Stimulated activated CD8-positive, alpha-beta memory T cell treated with anti-CD3 and anti-CD28 coated beads, Interleukin-12 subunit alpha, Interleukin-12 subunit beta, amount 100 ng/mL, for 1 hour (primary cell): ENCODE measurements around the gene MT1G.
A peak's percentile ranks its signal among the peaks of the same experiment; 100 is the strongest.
"Not testable (repeated sequence)": the region's sequence is repeated elsewhere in the genome, so short reads cannot be mapped to it uniquely, and the experiment has no call there.

Experiments used
- DNase-seq: peaks from one replicate; pipeline ENCODE4 v3.0.0-alpha.2; 2020; ENCODE audit warnings: low read depth

The MT1G gene

DNA sequence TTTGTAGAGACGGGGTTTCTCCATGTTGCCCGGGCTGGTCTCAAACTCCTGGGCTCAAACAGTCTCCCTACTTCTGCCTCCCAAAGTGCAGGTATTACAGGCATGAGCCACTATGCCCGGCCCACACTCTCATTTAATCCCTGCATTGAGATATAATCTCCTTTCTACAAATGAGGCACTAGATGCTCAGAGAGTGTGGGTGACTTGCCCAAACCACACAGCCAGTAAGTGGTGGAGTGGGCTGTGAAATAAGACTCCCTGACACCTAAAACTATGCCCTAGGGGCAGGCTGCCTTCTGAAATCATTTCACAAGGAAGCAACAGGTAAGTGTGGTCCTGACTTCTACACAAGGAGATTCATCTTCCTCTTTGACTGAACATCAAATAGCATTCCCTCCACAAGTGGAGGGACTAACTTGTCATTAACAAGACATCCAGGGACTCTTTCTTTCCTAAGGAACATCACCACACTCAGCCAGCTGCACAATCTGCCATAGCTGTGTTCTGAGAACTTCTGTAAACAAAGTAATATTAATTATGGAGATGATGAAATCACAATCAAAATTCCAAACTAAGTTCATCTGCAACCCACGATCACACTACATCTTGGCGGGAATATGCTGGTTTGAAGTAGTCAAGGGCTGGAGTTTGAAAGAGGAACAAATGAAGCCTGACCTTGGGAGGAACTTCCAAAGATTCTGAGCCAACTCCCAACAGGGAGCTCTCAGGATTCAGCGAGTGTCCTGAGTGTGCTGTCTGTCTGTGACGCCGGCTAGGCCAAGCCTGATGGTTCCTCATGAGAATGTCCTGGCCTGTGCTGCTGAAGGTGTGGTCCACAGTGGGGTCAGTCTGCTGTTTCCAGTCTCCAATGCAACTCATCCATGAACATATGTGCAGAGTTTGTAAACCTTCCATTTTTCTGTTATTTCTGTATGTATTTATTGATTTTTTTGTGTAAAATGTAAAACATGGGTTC is 2.3 kb downstream of the MT1G start:
- DNase-seq, result not testable (repeated sequence)

DNA sequence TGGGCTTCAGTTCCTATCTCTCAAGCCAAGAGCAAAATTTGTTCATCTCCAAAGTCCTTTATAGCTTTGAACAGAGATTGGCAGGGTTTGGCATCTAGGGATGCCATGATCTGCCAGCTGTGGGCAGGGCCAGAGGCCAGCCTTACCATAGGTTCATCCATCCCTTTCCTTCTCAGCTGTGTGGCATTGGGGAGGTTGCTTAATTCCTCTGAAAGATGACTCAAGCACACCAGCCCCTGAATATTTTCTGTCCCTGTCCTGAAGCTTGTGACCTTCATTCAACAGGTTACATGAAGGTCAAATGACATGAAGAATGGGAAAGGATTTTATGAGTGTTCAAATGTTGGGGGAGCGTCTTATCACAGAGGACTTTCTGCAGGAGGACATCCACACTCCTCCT is 3.4 kb downstream of the MT1G start:
- DNase-seq, result no peak

DNA sequence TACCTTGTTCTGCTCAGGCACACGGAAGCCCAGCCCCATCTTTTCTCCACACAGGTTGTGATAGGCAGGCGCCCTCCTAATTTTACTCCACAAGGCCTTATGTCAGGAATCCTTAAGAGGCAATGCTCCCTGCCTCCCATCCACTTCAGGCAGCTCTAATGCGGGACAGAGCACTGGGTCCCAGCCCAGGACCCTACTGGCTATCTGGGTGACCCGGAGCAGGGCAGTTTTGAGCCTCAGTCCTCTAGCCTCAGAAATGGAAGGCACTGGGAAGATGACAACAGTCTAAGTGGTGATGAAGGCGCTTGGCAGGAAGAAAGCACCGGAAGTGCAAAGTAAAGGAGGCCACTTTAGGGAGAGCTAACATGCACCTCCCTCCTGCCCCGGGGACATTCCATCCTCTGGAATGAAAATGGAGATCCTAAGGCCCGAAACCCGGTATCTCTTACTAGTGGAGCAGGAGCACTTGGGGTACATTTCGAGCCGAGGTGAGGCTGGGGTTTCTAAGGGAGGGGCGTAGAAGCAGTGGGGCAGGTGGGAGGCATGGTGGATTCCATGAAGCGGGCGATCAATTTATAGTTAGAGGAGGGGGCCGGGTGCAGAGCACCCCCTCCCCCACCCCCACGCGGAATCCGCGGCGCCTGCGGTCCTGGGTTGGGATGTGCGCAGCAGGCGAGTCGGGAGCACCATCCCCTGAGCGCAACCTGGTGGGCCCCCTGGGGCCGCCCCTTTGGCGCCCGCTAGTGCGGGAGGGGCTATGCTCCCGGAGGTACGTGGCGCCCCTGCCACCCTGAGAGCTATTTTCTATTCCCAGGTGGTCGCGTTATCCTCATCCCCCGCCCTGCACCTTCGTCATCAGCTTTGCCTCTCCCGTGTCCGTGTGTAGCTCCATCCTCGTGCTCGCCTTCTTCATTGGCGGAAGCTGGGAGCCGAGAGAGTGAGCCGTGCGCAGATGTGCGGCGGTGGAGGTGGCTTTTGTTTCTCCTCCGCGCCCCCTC is 5.2 kb downstream of the MT1G start:
- no peak for DNase-seq

GRCh38 chr16:56658327-56658875 is 9.5 kb downstream of the MT1G start:
- DNase-seq, result no peak

GRCh38 chr16:56657555-56658326 is 10.1 kb downstream of the MT1G start, which contains the start of gene MT1F:
MT1F (plus strand) TSS chr16:56657959; CDS start chr16:56658059, 100 bp downstream.
- peak; percentile 51 for DNase-seq

- no peak for DNase-seq
Observed at GRCh38 chr16:56653218-56653617, 14.6 kb downstream of the MT1G start.

GRCh38 chr16:56652600-56652999 is 15.3 kb downstream of the MT1G start:
- no peak for DNase-seq

DNA sequence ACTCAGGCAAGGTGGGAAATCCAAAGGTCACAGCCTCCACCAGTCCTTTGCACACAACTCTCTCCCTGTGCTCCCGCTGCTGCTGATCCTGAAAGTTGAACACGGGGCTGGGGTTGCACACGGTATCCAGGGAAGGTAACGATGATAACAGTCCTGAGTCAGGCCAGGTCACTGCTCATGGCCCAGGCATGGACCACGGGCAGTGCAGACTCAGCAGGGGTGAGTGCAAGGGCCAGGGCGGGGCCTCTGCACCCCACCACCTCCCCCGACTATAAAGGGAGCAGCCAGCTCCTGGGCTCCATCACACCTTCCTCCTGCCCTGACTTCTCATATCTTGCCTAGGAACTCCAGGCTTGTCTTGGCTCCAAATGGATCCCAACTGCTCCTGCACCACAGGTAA is 16.3 kb downstream of the MT1G start, which contains the start of gene MT1B:
TSS of gene MT1B (plus strand) at position 301 of the 400 bp plus-strand sequence. CDS start at position 369, 68 bp downstream.
- no peak for DNase-seq

DNA sequence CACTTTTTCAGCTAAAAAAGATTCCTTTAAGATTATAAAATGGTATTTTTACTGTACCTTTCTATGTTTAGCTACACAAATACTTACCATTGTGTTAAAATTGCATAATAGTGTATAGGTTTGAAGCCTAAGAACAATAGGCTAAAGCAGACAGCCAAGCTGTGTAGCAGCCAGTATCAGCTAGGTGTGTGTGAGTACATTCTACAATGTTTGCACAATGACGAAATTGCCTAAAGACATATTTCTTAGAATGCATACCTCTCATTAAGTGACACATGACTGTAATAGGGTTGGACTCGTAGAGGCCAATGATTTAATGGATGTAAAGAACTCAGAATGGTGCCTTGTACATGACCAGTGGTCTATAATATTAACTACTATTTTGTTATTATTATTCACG is 18.0 kb downstream of the MT1G start:
- DNase-seq, result no peak

GRCh38 chr16:56649271-56649670 is 18.6 kb downstream of the MT1G start:
- DNase-seq, result no peak

DNA sequence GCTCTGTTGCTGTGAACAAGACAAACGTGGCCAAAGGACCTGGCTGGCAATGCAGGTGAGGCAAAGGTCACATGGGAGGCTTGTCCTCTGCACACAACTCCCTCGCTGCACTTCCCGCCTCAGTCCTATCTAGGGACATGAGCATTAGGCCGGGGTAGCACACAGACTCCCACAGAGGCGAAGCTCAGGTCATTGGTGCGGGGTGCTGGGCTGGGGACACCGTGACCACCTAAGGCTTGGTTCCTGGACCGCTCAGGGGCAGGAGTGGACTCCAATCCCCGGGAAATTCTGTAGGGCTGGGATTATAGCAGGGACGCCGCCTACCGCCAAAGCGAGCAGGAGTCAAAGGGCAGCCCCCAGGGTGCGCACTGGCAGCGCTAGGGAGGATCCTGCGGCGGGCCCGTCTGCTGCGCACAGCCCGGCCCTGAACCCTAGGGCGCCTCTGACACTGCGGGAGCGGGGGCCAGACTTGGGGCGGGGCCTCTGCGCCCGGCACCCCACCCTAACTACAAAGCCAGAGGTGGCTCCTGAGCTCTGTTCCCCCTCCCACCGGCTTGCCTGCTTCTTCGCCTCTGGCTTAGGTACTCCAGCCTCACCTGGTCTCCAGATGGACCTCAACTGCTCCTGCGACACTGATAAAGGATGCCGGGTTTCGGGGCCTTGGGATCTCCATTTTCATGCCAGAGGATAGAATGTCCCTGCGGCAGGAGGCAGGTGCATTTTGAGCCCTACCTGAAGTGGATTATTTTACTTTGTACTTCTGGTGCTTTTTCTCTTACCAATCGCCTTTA is 20.0 kb downstream of the MT1G start:
- DNase-seq, result no peak

DNA sequence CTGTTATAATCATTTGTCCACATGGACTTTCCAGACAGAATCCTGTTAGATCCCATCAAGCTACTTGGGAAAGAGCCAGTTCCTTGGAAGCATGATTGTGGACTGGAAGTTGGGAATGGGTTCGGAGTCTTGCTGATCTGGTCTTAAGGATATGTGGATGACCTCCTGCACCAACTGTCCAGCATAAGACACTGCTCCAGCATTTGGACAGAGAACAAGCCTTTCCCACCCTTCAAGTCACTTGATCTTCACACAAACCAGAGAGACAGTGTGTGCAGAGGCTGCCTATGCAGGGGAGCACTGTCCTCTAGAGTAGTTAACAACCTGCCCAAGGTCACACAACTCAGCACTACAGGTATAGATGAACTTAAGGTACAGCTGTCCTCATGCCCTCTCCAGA is 22.0 kb downstream of the MT1G start:
- no peak for DNase-seq

- no peak for DNase-seq
Observed at GRCh38 chr16:56645311-56645710, 22.6 kb downstream of the MT1G start.

GRCh38 chr16:56643833-56644232 is 24.0 kb downstream of the MT1G start:
- DNase-seq, result no peak

DNA sequence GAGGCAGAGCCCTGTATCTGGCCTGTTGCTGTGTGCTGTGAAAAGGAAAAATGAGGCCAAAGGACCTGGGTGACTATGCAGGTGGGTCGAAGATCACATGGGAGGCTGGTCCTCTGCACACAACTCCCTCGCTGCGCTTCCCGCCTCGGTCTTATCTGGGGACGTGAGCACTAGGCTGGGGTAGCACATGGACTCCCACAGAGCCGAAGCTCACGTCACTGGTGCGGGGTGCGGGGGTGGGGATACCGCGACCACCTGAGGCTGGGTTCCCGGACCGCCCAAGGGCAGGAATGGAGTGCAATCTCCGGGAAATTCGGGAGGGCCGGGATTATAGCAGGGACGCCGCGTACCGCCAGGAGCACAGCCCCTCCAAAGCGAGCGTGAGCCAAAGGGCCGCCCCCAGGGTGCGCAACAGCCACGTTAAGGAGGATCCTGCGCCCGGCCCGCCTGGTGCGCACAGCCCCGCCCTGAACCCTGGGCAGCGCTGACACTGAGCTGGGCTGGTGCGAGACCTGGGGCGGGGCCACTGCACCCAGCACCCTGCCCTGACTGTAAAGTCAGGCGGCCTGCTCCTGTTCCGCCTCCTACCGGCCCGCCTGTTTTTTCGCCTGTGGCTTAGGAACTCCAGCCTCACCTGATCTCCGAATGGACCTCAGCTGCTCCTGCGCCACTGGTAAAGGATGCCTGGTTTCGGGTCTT is 24.6 kb downstream of the MT1G start:
- DNase-seq, result peak; percentile 39

DNA sequence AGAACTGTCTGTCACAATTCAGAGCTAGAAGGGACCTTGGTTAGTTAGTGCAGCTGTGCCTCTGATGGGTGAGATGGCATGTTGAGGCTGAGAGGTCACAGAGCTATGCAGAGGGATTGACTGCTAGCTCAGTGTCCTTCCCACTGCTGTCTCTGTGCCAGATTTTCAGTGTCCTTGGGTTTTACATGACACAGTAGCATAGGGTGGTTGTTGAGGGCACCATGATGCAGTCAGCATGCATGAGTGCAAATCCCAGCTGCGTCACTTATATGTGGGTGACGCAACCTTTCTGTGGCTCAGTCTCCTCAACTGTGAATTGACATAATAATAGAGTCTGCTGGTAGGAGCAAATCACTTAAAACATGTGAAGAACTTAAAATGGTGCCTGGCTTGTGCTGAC is 26.7 kb downstream of the MT1G start:
- no peak for DNase-seq

DNA sequence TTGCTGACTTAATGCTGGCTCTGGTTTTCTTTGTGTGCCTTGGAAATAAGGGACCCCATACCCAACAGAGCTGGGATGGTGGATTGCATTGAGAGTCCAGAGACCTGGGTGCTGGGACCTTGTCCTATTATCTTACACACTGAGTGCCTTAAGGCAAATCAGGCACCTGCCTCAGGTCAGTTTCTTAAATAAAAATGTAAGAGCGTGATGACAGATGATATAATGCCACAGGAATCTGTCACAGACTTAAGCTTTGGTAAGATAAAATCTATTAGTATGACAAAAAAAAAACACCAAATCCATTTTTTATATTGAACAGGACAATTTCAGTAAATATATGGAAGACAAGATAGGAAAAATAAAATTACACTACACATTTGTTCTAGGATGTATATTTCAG is 27.8 kb downstream of the MT1G start:
- no peak for DNase-seq

- DNase-seq, result no peak
Observed at GRCh38 chr16:56639045-56639444, 28.8 kb downstream of the MT1G start.

DNA sequence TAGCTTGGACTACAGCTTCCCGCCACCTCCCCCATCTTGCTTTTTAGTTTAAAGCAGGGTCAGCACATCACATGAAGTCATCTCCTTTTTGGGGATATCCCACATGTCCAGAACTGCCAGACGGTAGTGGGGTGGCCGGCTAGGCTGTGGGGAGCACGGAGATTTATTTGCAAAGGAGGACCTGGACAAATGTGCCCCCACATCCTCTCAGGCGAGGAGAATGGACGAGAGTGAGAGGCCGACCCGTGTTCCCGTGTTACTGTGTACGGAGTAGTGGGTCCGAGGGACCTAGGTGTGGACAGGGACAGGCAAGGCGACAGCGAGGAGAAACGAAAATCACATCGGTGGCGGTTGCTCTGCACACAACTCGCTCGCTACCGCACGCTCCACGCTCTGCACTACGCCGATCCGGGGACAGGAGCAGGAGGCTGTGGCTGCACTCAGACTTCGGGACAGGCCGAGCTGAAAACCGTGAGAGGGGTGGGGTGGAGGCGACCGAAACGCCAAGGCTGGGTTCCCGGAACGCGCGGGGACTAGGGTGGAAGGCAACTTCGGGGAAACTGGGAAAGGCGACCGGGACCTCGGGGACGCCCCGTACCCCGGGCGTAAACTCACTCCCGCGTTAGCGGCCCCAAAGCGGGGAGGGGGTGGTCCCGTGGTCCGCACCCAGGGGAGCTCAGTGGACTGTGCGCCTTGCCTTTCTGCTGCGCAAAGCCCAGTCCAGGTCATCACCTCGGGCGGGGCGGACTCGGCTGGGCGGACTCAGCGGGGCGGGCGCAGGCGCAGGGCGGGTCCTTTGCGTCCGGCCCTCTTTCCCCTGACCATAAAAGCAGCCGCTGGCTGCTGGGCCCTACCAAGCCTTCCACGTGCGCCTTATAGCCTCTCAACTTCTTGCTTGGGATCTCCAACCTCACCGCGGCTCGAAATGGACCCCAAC is 29.8 kb downstream of the MT1G start, which contains the start of gene MT1A:
TSS of gene MT1A (plus strand) at position 853 of the 937 bp plus-strand sequence. CDS start at position 926, 73 bp downstream.
- no peak for DNase-seq
